OCI-LY1 (cell line): Measurements from ENCODE around the gene ANKRD24.
"Not testable (repeated sequence)": the region's sequence is repeated elsewhere in the genome, so short reads cannot be mapped to it uniquely, and the experiment has no call there.

Source experiments
- H2AFZ ChIP-seq: fragments of 200-600 bp; sonication (generic), shearing (Covaris generic); 2 replicates; pipeline ENCODE4 v1.6.0; 2014; ENCODE audit warnings: antibody characterized with exemption, mild to moderate bottlenecking, low read length
- H3F3A ChIP-seq: fragments of 200-600 bp; sonication (generic), shearing (Covaris generic); 2 replicates; pipeline ENCODE4 v1.6.0; 2014; ENCODE audit warnings: mild to moderate bottlenecking, antibody characterized with exemption, low read length, moderate library complexity; ENCODE audit not compliant: insufficient read depth
- H3K27ac ChIP-seq: fragments of 200-600 bp; sonication (generic); 2 replicates; pipeline ENCODE4 v1.5.1; 2014; ENCODE audit warnings: low read length, mixed run types, mild to moderate bottlenecking, low read depth; ENCODE audit not compliant: poor library complexity, severe bottlenecking
- H3K27me3 ChIP-seq: fragments of 200-600 bp; sonication (generic); 2 replicates; pipeline ENCODE4 v1.6.0; 2014; ENCODE audit warnings: antibody characterized with exemption, mild to moderate bottlenecking, low read length, moderate library complexity; ENCODE audit not compliant: insufficient read depth
- H3K36me3 ChIP-seq: fragments of 200-600 bp; sonication (generic); 2 replicates; pipeline ENCODE4 v1.6.1; 2014; ENCODE audit warnings: mild to moderate bottlenecking, antibody characterized with exemption, low read length, moderate library complexity, mixed read lengths; ENCODE audit not compliant: insufficient read depth
- H3K4me1 ChIP-seq: fragments of 200-600 bp; sonication (generic); 2 replicates; pipeline ENCODE4 v1.5.1; 2014; ENCODE audit warnings: mild to moderate bottlenecking, low read length, moderate library complexity; ENCODE audit not compliant: insufficient read depth, severe bottlenecking
- H3K4me2 ChIP-seq: fragments of 200-600 bp; sonication (generic), shearing (Covaris generic); 2 replicates; pipeline ENCODE4 v1.6.1; 2014; ENCODE audit warnings: low read length
- H3K4me3 ChIP-seq: fragments of 200-600 bp; sonication (generic); 2 replicates; pipeline ENCODE4 v1.5.1; 2014; ENCODE audit warnings: low read length, low read depth, mild to moderate bottlenecking, mixed read lengths; ENCODE audit not compliant: poor library complexity, severe bottlenecking
- H3K79me2 ChIP-seq: fragments of 200-600 bp; shearing (Covaris generic); 2 replicates; pipeline ENCODE4 v1.6.1; 2016; ENCODE audit warnings: mixed run types, low read length, mixed read lengths; ENCODE audit not compliant: insufficient read depth
- H3K9ac ChIP-seq: fragments of 200-600 bp; sonication (generic), shearing (Covaris generic); 2 replicates; pipeline ENCODE4 v1.6.1; 2014; ENCODE audit warnings: mild to moderate bottlenecking, low read length, mixed read lengths
- H3K9me2 ChIP-seq: fragments of 200-600 bp; sonication (generic), shearing (Covaris generic); 2 replicates; pipeline ENCODE4 v1.6.1; 2014; ENCODE audit warnings: low read depth, mild to moderate bottlenecking, low read length, mixed read lengths
- H3K9me3 ChIP-seq: fragments of 200-600 bp; shearing (Covaris generic); 2 replicates; pipeline ENCODE4 v1.6.1; 2014; ENCODE audit warnings: low read length, mixed read lengths
- H4K20me1 ChIP-seq: fragments of 200-600 bp; sonication (generic), shearing (Covaris generic); 2 replicates; pipeline ENCODE4 v1.6.0; 2016; ENCODE audit warnings: mild to moderate bottlenecking, low read length; ENCODE audit not compliant: insufficient read depth
- EZH2 ChIP-seq: fragments of 200-600 bp; sonication (generic), shearing (Covaris generic); IDR thresholded peaks from 2 replicates; pipeline ENCODE4 v1.8.0; 2017; ENCODE audit warnings: borderline replicate concordance, mixed run types, mild to moderate bottlenecking, antibody characterized with exemption, low read length, moderate library complexity, mixed read lengths
- TF ChIP-seq, protein P1 (sequence below): fragments of 200-600 bp; sonication (generic), shearing (Covaris generic); IDR thresholded peaks from 2 replicates; pipeline ENCODE4 v1.5.1; 2017; ENCODE audit warnings: mild to moderate bottlenecking, antibody characterized with exemption, low read length, moderate library complexity, mixed read lengths

The ANKRD24 gene

DNA sequence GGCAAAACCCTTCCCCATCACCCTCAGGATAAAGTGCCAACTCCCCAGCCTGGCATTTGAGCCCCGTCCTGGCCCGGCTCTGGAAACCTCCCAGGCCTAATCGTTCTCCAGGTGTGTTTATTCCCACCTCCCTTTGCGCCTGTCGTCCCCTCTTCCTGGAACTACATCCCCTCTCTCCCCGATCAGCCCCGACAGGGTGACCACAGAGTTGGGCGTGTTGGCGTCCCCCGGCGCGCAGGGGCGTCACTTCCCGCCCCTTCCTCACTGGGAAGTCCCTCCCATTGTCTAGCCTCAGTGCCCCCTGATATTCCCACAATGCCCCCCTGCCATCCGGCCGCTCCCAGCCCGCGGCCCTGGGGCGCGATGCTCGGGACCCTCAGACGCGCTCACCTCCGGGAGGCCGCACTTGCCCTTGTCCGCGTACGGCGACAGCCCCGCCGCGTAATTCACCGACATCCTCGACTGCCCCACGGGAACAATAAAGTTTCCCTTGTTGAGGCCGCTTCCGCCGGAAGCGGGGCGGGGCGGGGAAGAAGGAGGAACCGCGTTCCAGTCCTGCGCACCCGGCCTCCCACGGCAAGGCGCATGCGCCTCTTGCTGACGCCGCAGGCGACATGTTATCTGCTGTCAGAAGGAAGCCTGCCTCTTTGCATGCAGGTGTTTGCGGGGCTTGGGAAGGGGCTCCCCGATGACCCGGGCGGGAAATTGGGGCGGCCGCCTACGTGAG is at the start of gene ANKRD24, which contains the start of gene SIRT6:
Gene ANKRD24 (plus strand): TSS at position 606 of the 727 bp plus-strand sequence. CDS start 3,737 bp downstream, outside the sequence.
Gene SIRT6 (minus strand): TSS at position 480 of the 727 bp plus-strand sequence. CDS start 24 bp downstream, at position 456.
- Histone ChIP-seq H3K4me1 (peaks cover 37% of the 10 kb centered on the region), H3K4me3 (peak within 1 kb of the TSS; percentile 98), H3F3A (no peaks in the 10 kb centered on the region), H3K9ac (peak within 1 kb of the TSS; percentile 98), H2AFZ (no peak within 1 kb of the TSS), H3K27ac (peak within 1 kb of the TSS; percentile 75), H4K20me1 (no peaks in the 10 kb centered on the region), H3K36me3 (no peaks in the 10 kb centered on the region), H3K79me2 (no peaks in the 10 kb centered on the region), H3K27me3 (no peaks in the 10 kb centered on the region), H3K9me3 (no peaks in the 10 kb centered on the region), H3K9me2 (no peaks in the 10 kb centered on the region), H3K4me2 (peak within 1 kb of the TSS; percentile 99)
- TF ChIP-seq EZH2: no peak
- TF ChIP-seq, protein P1, sequence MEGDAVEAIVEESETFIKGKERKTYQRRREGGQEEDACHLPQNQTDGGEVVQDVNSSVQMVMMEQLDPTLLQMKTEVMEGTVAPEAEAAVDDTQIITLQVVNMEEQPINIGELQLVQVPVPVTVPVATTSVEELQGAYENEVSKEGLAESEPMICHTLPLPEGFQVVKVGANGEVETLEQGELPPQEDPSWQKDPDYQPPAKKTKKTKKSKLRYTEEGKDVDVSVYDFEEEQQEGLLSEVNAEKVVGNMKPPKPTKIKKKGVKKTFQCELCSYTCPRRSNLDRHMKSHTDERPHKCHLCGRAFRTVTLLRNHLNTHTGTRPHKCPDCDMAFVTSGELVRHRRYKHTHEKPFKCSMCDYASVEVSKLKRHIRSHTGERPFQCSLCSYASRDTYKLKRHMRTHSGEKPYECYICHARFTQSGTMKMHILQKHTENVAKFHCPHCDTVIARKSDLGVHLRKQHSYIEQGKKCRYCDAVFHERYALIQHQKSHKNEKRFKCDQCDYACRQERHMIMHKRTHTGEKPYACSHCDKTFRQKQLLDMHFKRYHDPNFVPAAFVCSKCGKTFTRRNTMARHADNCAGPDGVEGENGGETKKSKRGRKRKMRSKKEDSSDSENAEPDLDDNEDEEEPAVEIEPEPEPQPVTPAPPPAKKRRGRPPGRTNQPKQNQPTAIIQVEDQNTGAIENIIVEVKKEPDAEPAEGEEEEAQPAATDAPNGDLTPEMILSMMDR: no peak

GRCh38 chr19:4134351-4134750 is 48.1 kb upstream of the ANKRD24 start:
- Histone ChIP-seq H4K20me1 (no peaks in the 10 kb centered on the region), H3K9me2 (no peaks in the 10 kb centered on the region), H3K79me2 (no peaks in the 10 kb centered on the region), H2AFZ (no peak overlapping the region), H3K27me3 (no peaks in the 10 kb centered on the region), H3K4me1 (no peaks in the 10 kb centered on the region), H3K4me3 (no peak overlapping the region), H3K36me3 (no peaks in the 10 kb centered on the region), H3F3A (no peaks in the 10 kb centered on the region), H3K9me3 (no peaks in the 10 kb centered on the region), H3K9ac (no peak overlapping the region), H3K27ac (no peak overlapping the region), H3K4me2 (no peak overlapping the region)
- TF ChIP-seq, protein P1: no peak
- no peak for TF ChIP-seq EZH2

DNA sequence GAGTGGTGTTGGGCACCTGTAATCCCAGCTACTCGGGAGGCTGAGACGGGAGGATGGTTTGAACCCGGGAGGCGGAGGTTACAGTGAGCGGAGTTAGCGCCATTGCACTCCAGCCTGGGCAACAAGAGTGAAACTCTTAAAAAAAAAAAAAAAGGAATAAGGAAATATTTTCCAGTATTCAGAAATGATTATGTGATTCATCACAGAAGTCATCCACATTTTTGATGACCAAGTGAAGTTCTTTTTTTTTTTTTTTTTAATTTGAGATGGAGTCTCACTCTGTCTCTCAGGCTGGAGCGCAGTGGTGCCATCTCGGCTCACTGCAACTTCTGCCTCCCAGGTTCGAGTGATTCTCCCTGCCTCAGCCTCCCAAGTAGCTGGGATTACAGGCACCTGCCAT is 47.1 kb upstream of the ANKRD24 start:
- H3K27me3 ChIP-seq, H3K4me2 ChIP-seq, H4K20me1 ChIP-seq, H2AFZ ChIP-seq, H3K9ac ChIP-seq, H3K36me3 ChIP-seq, H3K4me1 ChIP-seq, H3K4me3 ChIP-seq, H3F3A ChIP-seq, H3K9me2 ChIP-seq, H3K79me2 ChIP-seq, H3K27ac ChIP-seq, H3K9me3 ChIP-seq: not testable (repeated sequence)

- Histone ChIP-seq H3K9me3 (no peaks in the 10 kb centered on the region), H3K27ac (no peak overlapping the region), H3K27me3 (no peaks in the 10 kb centered on the region), H3K4me1 (peaks cover 10% of the 10 kb centered on the region), H2AFZ (no peak overlapping the region), H3K79me2 (no peaks in the 10 kb centered on the region), H3F3A (no peaks in the 10 kb centered on the region), H3K36me3 (no peaks in the 10 kb centered on the region), H3K9me2 (no peaks in the 10 kb centered on the region), H3K9ac (no peak overlapping the region), H3K4me2 (no peak overlapping the region), H4K20me1 (no peaks in the 10 kb centered on the region), H3K4me3 (no peak overlapping the region)
- no peak for TF ChIP-seq EZH2
- TF ChIP-seq, protein P1: no peak
These were observed 45.8 kb upstream of the ANKRD24 start for GRCh38 chr19:4136680-4137088.
